Bronchial epithelial cell (primary cell): ENCODE measurements around the gene PEAK1. TPM values are rescaled to one million over a fixed set of nuclear protein-coding genes. Genes with fewer than 3 reads are reported as not detected.

ENCODE experiments used
- DNase-seq: peaks from one replicate; pipeline ENCODE4 v3.0.0-alpha.2; 2010; ENCODE audit warnings: low read depth
- FAIRE-seq: peaks from 2 replicates; lab custom pipeline; 2011; peaks lifted over from hg19 to GRCh38; lab: Jason Lieb, UNC
- H3K27me3 ChIP-seq: 2 replicates; pipeline ENCODE4 v1.5.1; 2011; ENCODE audit warnings: low read length; ENCODE audit not compliant: control insufficient read depth, insufficient read depth
- H3K36me3 ChIP-seq: 2 replicates; pipeline ENCODE4 v1.5.1; 2011; ENCODE audit warnings: low read length; ENCODE audit not compliant: control insufficient read depth, insufficient read depth
- H3K4me3 ChIP-seq: 2 replicates; pipeline ENCODE4 v1.5.1; 2011; ENCODE audit warnings: mild to moderate bottlenecking, low read depth, low read length, control low read depth
- total RNA-seq: library from RNA; depleted of rRNA; stranded (reverse); fragments of >200 nt; gene quantifications from 2 replicates; pipeline ENCODE4 v1.2.1, GENCODE V29; 2014
- TF ChIP-seq, protein P1 (sequence below): IDR thresholded peaks from 2 replicates; pipeline ENCODE4 v1.5.1; 2011; ENCODE audit warnings: mild to moderate bottlenecking, moderate library complexity, low read length, control low read depth, inconsistent platforms; ENCODE audit not compliant: insufficient read depth, severe bottlenecking

PEAK1 gene
- total RNA-seq, 1 donor from 2014 or later: 3.7 TPM

DNA sequence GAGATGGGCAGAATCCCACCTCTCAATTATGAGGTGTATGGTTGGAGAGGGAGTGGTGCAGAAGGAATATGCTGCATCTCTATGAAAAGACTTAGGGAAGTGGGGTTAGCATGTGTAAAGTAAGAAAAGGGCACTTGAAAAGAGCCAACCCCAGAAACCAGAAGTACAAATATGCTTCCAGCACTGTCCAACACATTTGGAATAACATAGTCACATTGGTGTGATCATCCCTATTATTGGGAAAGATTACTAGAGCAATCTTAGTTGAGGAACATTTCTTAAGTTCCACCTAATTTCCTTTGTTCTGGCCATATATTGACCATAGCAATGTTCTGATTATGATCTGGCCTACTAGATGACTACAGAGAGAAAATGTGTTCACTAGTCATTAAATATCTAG, 35.0 kb upstream of the PEAK1 start:
- DNase-seq (no peak), FAIRE-seq (no peak)
- Histone ChIP-seq H3K4me3 (no peak overlapping the region), H3K36me3 (peaks cover 3% of the 10 kb centered on the region), H3K27me3 (no peaks in the 10 kb centered on the region)
- TF ChIP-seq, protein P1, sequence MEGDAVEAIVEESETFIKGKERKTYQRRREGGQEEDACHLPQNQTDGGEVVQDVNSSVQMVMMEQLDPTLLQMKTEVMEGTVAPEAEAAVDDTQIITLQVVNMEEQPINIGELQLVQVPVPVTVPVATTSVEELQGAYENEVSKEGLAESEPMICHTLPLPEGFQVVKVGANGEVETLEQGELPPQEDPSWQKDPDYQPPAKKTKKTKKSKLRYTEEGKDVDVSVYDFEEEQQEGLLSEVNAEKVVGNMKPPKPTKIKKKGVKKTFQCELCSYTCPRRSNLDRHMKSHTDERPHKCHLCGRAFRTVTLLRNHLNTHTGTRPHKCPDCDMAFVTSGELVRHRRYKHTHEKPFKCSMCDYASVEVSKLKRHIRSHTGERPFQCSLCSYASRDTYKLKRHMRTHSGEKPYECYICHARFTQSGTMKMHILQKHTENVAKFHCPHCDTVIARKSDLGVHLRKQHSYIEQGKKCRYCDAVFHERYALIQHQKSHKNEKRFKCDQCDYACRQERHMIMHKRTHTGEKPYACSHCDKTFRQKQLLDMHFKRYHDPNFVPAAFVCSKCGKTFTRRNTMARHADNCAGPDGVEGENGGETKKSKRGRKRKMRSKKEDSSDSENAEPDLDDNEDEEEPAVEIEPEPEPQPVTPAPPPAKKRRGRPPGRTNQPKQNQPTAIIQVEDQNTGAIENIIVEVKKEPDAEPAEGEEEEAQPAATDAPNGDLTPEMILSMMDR: no peak

- TF ChIP-seq, protein P1: no peak
- no peaks in the 10 kb centered on the region for H3K27me3 ChIP-seq
- no peak for DNase-seq
- H3K4me3 ChIP-seq: no peak overlapping the region
- FAIRE-seq: no peak
- H3K36me3 ChIP-seq: peaks cover 2% of the 10 kb centered on the region
Observed at GRCh38 chr15:77454265-77454664, 34.4 kb upstream of the PEAK1 start.

DNA sequence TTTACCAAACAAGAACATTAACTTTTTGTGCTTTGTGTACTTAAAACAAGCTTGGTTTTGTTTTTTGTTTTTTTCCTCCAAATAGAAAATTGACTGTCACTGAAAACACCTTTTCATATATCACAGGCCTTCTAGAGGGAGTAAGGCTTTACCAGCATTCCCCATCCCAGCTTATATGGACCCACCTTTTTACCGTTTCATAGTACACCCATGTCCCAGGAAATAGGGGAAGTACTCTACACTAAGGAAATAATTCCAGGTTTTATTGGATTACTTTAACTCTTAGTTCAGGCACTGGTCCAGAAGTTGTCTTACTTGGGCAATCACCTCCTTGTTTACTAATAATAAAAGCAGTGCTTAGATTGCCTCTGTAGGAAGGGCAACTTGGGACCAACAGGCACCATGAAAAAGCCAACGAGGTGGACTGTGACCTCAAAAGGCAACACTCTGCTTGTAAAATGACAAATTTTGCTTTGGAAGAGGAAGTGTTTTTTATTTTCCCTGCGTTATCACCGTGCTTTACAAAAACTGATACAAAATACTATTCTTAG, 27.0 kb upstream of the PEAK1 start:
- H3K27me3 ChIP-seq: no peaks in the 10 kb centered on the region
- no peak for FAIRE-seq
- H3K4me3 ChIP-seq: no peak overlapping the region
- H3K36me3 ChIP-seq: no peaks in the 10 kb centered on the region
- no peak for DNase-seq
- TF ChIP-seq, protein P1: no peak

DNA sequence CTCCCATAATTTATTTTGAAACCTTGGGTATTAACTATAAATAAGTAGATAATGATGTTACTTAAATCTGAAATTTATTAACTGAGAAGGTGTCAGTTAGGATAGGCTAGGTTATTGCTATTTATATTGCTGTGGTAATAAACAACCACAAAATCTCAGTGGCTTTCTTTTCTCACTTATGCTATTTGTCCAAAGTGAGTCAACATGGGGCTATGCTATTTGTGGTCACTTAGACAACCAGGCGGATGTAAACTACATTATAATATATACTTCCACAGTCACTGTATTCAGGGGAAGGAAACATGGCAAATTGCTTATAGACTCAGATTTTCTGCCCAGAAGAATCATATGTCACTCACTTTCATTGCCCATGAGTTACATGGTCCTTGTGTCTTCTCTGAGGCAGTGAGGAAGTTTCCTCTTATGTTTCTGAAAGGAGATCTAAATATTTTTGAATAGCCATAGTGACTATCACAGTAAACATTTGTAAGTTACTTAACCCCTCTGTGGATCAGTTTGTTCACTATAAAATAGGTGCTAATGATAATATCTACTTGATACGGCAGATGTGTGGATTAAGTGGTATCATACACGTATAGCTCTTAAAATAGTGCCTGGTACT, 20.6 kb upstream of the PEAK1 start:
- no peaks in the 10 kb centered on the region for H3K36me3 ChIP-seq
- H3K27me3 ChIP-seq: no peaks in the 10 kb centered on the region
- FAIRE-seq (no peak), DNase-seq (peak; percentile 58)
- no peak overlapping the region for H3K4me3 ChIP-seq
- TF ChIP-seq, protein P1: no peak

- TF ChIP-seq, protein P1: no peak
- no peak for FAIRE-seq
- Histone ChIP-seq H3K27me3 (no peaks in the 10 kb centered on the region), H3K4me3 (no peak overlapping the region), H3K36me3 (no peaks in the 10 kb centered on the region)
- no peak for DNase-seq
Observed at GRCh38 chr15:77437264-77437663, 17.4 kb upstream of the PEAK1 start.

DNA sequence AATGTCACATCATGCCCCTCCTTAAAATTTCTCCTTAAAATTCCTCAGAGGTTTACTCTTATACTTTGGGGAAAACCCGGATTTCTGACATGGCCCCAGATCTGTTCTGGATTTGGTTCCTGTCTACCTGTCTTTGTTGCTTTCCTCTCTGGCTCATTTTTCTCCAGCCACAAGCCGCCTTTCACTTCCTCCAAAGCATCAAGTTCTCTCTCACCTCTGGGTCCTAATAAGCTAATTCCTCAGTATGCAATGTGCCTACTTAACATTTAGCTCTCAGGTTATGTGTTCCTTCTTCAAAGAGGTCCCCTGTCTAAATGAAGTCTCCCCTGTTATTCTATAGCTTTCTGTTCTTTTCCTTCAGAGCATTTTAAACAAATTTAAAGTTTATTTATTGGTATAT, 16.9 kb upstream of the PEAK1 start:
- FAIRE-seq (no peak), DNase-seq (no peak)
- TF ChIP-seq, protein P1: no peak
- no peak overlapping the region for H3K4me3 ChIP-seq
- H3K27me3 ChIP-seq: no peaks in the 10 kb centered on the region
- no peaks in the 10 kb centered on the region for H3K36me3 ChIP-seq
